NCI-H2196 (cell line): ENCODE measurements around the gene COL6A3.
A peak's percentile ranks its signal among the peaks of the same experiment; 100 is the strongest.

Source experiments
- DNase-seq: peaks from one replicate; lab custom pipeline; 2025; ENCODE audit not compliant: unreplicated experiment; lab: John Stamatoyannopoulos, UW

The COL6A3 gene

DNA sequence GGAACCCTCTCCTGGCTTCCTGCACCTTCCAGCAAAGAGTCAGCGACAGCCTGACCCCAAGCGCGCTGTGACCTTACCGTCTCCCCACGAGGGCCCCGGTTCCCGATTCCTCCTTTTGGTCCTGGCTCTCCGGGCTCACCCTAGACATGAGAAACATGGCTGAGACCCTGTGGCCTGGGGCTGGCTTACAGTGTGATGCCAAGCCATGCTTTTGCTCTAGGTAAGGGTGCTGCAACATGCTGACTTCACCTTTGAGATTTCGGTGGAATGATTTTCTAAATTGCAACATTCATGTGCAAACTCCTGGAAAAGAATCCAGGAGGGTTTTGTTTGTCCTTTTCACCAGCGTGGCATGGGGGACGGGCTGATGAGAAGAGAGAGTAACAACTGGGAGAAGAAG, 63.9 kb downstream of the COL6A3 start:
- DNase-seq: no peak

GRCh38 chr2:237348281-237348865, 65.6 kb downstream of the COL6A3 start:
- DNase-seq: no peak

GRCh38 chr2:237345891-237346640, 67.9 kb downstream of the COL6A3 start:
- DNase-seq: no peak

DNA sequence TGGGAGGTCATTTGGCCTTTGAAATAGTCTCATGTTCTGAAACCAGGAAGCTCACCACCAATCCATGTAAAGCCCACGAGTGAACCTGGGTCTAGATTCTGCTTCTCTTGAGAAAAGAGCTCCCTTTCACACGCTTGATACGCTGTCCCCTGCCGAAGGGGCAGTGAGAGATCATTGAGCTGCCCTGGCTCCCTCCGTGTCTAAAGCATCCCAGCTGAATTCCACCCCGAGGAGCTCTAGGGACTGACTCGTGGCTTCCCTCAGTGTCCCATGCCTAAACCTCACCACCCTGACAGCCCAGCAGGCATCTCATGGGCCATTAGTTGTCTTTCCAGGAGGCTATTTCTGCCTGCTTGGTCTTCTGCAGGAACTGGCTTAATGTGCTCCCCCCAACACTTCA, 68.6 kb downstream of the COL6A3 start:
- DNase-seq: no peak

GRCh38 chr2:237344942-237345341, 69.0 kb downstream of the COL6A3 start:
- DNase-seq: no peak

- DNase-seq: no peak
Measured at GRCh38 chr2:237343993-237344392, 70.0 kb downstream of the COL6A3 start.

GRCh38 chr2:237341872-237342271, 72.1 kb downstream of the COL6A3 start:
- DNase-seq: no peak

DNA sequence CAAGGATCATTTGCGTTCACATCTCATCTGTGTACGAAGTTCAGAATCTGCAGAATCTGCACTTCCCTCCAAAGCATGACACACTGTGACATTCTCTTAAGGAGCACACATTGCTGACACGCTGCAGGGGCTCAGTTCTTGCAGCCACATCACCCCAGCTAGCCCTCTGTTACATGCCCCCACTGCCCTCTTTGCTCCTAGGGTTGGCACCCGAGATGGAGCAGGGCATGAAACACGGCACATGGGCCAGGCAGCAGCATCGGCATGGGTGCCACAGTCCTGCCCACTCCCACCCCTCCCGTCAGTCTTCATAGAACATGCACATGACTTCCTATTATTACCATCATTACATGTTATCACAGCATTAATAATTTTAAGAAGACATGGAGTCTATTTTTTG, 76.4 kb downstream of the COL6A3 start:
- DNase-seq: no peak

- DNase-seq: no peak
Measured at GRCh38 chr2:237336131-237336530, 77.8 kb downstream of the COL6A3 start.

- no peak for DNase-seq
Measured at GRCh38 chr2:237333748-237334147, 80.2 kb downstream of the COL6A3 start.

GRCh38 chr2:237330541-237330940, 83.4 kb downstream of the COL6A3 start:
- DNase-seq: no peak

DNA sequence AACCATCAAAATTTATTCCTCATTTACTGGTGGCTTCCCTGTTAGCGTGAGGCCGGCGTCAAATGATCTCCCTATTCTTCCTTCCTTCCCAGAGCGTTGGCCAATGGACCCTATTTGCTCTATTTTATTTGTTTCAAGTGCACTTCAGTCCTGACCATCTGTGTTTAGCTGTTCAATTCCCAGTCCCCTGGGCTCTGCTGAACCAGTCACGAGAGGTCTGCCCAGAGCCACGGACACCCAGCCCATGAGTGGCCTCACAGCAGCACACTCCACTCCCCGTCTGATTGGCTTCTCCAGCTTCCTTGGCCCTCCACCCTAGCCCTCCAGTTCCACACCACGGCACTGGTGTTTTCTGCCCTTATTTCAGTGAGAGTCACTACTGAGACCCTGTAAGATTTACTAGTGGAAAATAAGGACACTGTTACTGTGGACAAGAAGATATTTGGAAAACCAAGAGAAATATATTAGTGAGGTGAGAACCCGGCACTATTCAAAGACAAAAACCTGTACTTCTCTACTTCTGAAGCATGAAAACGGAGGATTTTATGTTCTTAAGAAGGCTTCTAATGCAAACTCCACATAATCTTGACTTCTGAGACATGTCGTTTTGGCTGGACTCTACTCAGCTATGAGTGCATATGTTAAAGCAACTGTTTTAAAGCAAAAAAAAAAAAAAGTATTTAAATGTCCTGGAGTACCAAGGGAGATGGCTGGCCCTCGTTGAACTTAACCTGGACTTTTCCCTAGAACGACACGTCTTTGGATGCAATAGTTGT, 86.6 kb downstream of the COL6A3 start:
- no peak for DNase-seq

DNA sequence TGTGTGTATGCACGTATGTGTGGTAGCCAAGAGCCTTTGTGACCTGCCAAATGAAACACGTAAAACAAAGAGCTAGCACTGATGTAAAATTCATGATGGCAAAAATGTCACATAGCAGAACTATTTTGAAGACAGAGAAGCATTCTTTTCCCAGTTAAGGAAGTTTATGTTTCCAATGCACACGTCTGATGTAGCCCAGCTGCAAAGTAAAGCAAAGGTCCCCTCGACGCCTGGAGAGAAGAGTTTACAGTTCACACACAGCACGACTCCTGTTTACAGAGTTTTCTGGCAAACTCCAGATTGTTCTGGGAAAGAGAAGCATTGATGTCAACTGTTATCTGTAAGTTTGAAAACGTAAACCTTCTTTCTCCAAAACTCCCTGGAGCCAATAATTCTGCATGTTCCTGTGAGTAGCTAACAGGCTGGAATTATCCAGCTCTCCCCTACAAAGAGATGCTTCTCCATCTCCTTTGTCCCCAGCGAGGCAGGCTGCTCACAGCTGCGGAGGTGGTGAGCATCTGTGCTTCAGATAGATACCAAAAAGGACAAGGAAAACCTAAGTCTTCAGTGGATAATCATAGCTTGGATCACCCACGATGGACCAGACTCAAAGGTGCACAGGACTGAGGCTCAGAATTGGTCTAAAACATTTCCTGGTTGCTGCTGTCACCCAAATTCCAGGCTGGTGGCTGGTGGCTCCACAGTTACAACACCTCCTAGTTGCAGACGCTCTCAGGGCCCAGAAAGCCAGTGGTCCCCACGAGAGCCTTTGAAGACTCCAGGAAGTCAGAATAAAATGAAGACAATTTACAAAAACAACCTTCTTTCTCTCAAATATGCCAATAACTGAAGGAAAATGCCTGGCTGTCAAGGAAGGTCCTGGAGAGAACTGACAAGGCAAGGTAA, 87.4 kb downstream of the COL6A3 start:
- no peak for DNase-seq

- peak; percentile 79 for DNase-seq
Measured at GRCh38 chr2:237324837-237325236, 89.1 kb downstream of the COL6A3 start.

GRCh38 chr2:237324405-237324831, 89.5 kb downstream of the COL6A3 start:
- no peak for DNase-seq

DNA sequence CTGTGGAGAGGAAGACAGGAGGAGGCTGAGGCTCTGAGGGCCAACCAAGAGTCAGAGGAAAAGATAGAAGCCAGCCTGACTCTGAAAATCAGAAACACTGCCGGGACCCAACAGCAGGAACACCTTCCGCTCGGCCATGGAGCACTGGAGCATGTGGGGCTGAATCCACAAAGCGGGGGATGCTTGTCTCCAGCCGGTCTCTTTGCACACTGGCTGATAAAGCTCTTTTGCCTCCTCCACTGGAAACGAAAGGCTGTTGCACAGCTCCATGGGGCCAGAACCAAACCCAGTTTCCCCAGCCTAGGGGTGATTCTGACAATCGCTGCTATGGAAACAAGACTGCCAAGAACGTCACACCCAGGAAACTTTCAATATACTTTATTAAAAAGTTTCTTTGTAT, 90.3 kb downstream of the COL6A3 start:
- no peak for DNase-seq

GRCh38 chr2:237322564-237322963, 91.4 kb downstream of the COL6A3 start:
- no peak for DNase-seq

GRCh38 chr2:237321746-237322145, 92.2 kb downstream of the COL6A3 start:
- no peak for DNase-seq

DNA sequence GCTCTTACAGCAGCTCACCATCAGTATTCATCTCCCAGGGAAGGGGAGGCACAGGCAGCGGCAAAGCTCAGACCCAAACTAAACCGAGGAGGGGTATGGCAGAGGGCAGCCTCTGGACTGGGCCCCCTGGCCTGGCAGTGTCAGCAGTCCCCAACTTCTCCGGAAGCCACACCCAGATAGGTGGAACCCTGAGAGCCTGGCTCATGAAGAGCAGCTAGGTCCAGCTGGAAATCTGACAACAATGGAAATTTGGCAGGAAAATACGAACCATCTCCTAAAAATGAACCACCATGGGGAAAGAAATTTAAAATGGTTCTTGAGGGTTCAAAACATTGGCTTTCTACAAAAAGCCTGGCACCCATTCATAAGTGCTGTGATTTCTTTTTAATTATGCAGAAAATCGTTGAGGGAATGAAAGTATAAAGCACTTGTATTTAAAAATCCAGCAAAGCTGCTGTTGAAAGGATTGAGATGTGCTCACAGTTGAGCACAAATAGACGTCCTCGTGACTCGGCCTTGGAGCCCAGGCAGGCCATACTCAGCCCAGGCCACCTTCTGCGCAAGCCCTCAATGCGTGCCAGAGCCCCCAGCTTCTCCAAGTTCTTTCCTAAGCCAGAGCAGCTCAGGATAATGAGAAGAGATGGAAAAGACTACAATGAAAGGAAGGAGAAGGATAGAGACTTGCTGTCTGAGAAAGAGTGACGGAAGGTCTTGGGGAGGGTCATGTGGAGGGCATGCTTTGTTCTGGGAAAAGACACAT, 93.0 kb downstream of the COL6A3 start:
- no peak for DNase-seq

- no peak for DNase-seq
Measured at GRCh38 chr2:237319887-237320286, 94.1 kb downstream of the COL6A3 start.
